GM19099 (cell line): ENCODE measurements around the gene PHACTR1.

Source experiments
- POLR2A ChIP-seq: IDR thresholded peaks from 3 replicates; pipeline ENCODE4 v1.6.1; 2011; ENCODE audit warnings: low read depth; ENCODE audit not compliant: insufficient read length; ENCODE audit errors: extremely low read depth

PHACTR1 gene

GRCh38 chr6:12815089-12815488 is 98.5 kb downstream of the PHACTR1 start:
- no peak for TF ChIP-seq POLR2A

GRCh38 chr6:12815884-12816600 is 99.5 kb downstream of the PHACTR1 start:
- no peak for TF ChIP-seq POLR2A

DNA sequence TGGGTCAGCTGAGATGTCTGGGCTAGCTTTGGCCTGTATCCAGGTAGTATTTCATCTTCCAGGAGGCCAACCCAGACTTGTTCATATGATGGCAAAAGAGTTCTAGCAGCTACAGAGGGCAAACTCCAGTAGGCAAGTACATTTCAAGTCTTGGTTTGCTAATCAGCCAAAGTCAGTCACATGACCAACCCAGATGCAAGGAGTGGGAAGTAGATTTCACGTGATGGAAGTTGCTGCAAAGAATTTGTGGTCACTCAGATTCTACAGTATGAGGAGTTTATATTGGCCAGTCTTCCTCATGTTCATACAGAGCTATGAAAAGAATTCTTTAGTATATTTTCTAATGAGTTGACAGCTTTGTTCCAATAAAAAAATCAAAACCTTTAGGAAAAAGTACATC is 101.8 kb downstream of the PHACTR1 start:
- no peak for TF ChIP-seq POLR2A

DNA sequence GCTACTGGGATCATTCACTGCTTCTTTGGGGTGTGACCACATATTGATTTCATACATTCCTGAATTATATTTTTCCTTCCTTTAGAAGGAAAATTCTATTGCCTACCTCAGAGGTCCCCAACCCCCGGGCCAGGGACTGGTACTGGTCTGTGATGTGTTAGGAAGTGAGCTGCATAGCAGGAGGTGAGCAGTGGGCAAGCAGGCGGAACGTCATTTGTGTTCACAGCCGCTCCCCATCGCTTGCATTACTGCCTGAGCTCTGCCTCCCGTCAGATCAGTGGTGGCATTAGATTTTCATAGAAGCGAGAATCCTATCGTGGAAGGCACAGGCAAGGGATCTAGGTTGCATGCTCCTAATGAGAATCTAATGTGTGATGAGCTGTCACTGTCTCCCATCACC is 107.3 kb downstream of the PHACTR1 start:
- TF ChIP-seq POLR2A = no peak

- no peak for TF ChIP-seq POLR2A
Observed at GRCh38 chr6:12826584-12826983, 110.0 kb downstream of the PHACTR1 start.

DNA sequence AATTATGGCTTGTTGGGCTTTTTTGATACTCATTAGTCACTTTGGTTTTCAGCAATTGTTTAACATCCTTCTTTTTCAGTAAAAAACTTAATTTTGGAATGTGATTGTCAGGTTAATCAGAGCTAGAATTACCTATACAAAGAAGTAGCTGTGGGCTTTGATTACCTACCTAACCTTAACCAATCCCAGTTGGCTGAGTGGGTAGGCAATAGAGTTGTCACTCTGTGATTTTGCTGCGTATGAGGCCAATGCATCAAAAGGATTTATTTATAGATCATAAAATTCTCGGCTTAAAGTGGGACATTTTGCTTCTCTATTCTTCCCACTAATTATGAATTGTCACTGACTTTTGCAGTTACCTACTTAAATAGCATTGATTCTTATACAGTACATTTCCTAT is 111.4 kb downstream of the PHACTR1 start:
- no peak for TF ChIP-seq POLR2A

DNA sequence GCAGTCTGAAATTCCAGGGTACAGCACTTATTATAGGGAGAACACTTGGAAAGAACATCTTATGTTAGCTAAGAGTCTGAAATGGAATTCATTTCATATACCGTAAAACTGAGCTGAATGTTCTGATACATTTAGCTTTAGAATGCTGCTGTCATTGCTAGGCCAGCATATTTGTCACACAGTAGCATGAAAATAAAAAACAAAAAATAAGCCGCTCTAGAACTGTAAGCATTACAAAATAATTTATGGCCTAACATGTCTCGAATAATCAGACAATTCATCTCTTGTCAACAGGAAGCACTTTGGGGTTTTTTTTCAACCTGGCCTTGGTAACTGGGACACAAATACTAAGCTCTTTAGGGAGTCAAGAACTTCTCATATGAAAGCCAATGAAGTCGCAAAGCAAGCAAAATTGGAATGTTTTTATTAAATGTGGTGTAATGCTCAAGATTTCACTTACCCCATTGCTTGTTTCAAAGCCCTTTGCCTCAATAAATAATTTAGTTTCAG is 115.7 kb downstream of the PHACTR1 start:
- no peak for TF ChIP-seq POLR2A

- no peak for TF ChIP-seq POLR2A
Observed at GRCh38 chr6:12836009-12836408, 119.4 kb downstream of the PHACTR1 start.

DNA sequence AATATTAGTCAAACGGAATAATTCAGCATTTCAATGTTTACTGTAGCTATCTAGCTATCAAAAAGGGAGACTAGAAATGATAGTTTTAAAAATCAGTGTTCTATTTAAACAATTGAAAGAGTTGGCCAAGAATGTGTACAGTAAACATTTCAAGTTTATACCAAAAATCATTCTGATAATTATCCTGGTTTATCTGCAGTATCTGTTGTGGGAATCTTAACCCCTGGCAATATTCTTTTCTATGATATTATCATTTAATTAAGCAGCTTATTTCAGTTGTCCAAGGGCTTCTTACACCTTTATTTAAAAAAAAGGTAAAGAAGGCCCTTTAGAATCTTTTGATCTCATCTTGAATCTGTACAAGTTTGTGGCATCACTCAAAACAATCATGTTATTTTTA is 125.1 kb downstream of the PHACTR1 start:
- no peak for TF ChIP-seq POLR2A

GRCh38 chr6:12842114-12842513 is 125.5 kb downstream of the PHACTR1 start:
- no peak for TF ChIP-seq POLR2A

GRCh38 chr6:12842658-12843057 is 126.1 kb downstream of the PHACTR1 start:
- no peak for TF ChIP-seq POLR2A

DNA sequence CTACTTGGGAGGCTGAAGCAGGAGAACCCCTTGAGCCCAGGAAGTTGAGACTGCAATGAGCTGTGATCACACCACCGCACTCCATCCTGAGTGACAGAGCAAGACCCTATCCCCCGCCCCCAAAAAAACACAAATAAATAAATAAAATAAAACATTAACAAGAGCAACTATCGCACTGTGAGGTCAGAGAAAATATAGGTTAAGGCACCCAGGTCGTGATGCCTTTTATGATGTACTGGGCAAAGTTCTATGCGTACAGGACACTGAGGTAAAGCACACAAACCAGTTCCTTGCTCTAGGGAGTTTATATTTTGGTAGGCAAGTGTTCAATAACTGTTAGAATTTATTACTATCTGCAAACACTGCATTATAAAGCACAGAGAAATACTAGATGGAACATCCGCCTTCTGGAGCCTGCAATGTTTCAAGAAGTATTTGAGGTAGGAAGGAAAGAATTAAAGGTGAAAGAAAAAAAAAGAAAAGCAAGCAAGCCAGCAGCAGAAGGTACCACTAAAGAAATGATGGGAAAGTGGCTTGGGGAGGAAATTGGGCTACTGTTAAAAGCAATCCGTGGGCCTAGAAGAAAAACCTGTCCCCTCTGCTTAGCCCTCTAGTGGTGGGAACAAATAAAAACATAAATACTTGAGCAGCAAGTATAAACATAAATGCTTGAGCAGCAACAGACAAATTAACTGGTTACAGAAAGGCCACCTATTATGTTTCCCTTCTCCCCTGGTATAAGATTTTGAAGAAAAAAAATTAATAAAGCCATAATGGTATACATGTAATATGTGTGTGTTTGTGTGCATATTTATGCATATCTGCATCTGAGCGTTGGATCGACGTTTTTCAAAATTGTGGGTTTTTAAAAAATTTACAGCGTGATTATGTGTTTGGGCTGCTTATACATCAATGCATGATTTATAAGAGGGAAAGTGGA is 128.0 kb downstream of the PHACTR1 start:
- no peak for TF ChIP-seq POLR2A

DNA sequence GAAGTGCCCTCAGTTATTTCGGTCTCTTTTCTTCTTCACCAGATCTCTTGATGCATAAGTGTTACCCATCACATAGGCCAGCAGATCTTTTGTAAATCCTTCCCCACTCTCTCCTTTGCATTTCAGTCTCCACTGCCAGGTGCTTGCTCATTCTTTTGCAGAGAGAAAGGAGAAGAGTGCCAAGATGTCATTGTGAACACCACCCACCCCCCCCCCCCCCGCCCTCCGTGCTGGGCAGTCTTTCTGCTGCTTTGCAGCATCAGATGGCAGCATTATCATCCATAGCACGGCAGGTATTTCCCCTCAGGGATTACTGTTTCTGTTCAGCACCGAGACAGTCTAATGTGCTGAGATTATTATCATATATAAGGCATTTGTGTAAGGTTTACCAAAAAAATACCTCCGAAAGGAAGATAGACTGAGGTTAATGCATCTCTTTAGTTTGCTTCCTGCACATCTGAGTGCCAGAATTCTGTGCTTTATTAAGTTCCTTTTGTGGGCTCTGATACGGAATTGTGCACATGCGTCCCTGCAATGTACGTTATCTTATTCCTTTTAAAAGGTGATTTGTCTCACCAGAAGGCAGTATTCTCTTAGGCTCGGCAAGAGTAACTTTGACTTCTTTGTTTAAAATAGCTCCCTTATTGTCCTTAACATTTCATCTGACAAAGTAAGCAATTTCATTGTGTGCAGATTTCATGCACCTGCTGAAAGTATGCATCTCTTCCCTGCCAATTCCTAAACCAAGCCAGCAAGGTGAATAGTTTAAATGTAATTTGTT is 128.8 kb downstream of the PHACTR1 start:
- no peak for TF ChIP-seq POLR2A

DNA sequence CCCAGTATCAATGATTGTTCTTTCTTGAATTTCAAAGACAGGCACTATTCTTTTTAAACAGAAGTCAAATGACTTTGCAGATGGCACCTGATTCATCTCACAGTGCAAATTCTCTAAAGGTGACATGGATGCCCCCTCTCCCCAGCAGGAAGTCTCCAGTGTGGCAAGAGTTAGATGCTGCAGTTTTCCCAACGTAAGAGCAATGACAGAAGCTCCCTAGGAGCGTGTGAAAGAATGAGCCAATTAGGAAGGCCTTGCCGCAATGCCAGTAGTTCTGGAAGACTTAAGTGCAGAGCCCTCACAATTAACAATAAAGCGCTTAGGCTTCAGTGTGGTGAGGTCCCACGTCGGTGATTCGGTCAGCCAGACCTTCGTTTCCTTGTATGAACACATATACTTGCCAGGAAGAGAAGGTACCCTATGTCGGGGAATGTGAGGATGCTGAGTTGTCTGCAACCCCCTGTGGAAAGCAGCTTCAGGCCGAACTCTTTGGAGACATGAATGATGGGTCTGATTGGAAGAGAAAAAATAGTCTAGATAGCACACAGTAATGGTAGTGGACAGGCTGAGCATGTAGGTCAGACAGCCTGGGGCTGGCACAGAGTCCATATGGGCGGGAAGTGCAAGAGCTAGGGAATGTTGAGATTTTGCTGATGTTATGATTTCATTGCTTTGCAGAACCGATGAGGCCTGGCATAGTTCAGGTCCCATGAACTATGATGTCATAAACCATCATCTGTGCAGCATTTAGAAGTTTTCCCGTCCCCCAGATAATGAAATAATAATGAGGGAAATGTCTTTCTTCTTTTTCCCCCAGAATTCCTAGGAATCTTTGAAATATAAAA is 132.6 kb downstream of the PHACTR1 start:
- TF ChIP-seq POLR2A = no peak

DNA sequence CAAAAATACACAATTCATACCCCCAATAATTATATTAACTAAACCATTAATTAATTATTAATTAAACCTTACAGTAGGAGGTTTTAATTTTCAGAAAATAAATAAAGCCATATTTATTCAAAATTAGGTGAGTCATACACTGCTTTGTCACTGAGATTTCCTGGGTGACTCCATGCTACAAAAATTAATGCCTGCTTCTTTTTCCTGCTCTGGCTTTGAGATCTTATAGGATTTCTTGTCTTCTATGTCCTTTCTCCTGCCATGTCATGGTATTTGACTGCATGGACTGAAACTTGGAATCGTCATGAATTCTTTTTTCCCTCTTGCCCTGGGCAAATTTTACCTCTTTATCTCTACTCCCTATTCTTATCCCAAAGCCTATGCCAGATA is 133.2 kb downstream of the PHACTR1 start:
- no peak for TF ChIP-seq POLR2A

- TF ChIP-seq POLR2A = no peak
Observed at GRCh38 chr6:12851123-12851695, 134.6 kb downstream of the PHACTR1 start.
